GM23338 (cell line): ENCODE measurements around the gene RBM11. TPM values are rescaled to one million over a fixed set of nuclear protein-coding genes. Genes with fewer than 3 reads are reported as not detected.

Experiments
- ATAC-seq: fragments of 200-7000 bp; cut with Tn5 transposase; 3 replicates; pipeline ENCODE4 v1.9.1; 2020
- DNase-seq: peaks from one replicate; pipeline ENCODE4 v3.0.0-alpha.2; 2015; ENCODE audit warnings: low spot score
- H2AFZ ChIP-seq: fragments of 200-600 bp; sonication (generic); 2 replicates; pipeline ENCODE4 v1.8.0; 2016; ENCODE audit warnings: antibody characterized with exemption, mild to moderate bottlenecking, moderate library complexity
- H3F3A ChIP-seq: fragments of 200-600 bp; sonication (generic); replicated peaks from 2 replicates; pipeline ENCODE4 v1.8.0; 2017; ENCODE audit warnings: antibody characterized with exemption, mixed run types, low read depth
- H3K27ac ChIP-seq: fragments of 200-600 bp; sonication (generic); 2 replicates; pipeline ENCODE4 v1.6.1; 2016; ENCODE audit warnings: low read depth
- H3K27me3 ChIP-seq: fragments of 200-600 bp; sonication (generic); 2 replicates; pipeline ENCODE4 v1.8.0; 2016; ENCODE audit warnings: mild to moderate bottlenecking, mixed run types, moderate library complexity; ENCODE audit not compliant: insufficient read depth
- H3K36me3 ChIP-seq: fragments of 200-600 bp; sonication (generic); 2 replicates; pipeline ENCODE4 v1.8.0; 2016; ENCODE audit warnings: mild to moderate bottlenecking; ENCODE audit not compliant: insufficient read depth
- H3K4me1 ChIP-seq: fragments of 200-600 bp; sonication (generic); 2 replicates; pipeline ENCODE4 v1.8.0; 2016; ENCODE audit warnings: mild to moderate bottlenecking, moderate library complexity; ENCODE audit not compliant: insufficient read depth
- H3K4me2 ChIP-seq: fragments of 200-600 bp; sonication (generic); 2 replicates; pipeline ENCODE4 v1.7.1; 2017; ENCODE audit warnings: mixed run types
- H3K4me3 ChIP-seq: fragments of 200-600 bp; sonication (generic); 2 replicates; pipeline ENCODE4 v1.6.1; 2016; ENCODE audit warnings: mixed run types
- H3K79me2 ChIP-seq: fragments of 200-600 bp; sonication (generic); replicated peaks from 2 replicates; pipeline ENCODE4 v1.8.0; 2017; ENCODE audit warnings: mild to moderate bottlenecking; ENCODE audit not compliant: insufficient read depth
- H3K9me2 ChIP-seq: fragments of 200-600 bp; sonication (generic); 2 replicates; pipeline ENCODE4 v1.8.0; 2017; ENCODE audit not compliant: insufficient read depth
- H4K20me1 ChIP-seq: fragments of 200-600 bp; sonication (generic); replicated peaks from 2 replicates; pipeline ENCODE4 v1.8.0; 2017; ENCODE audit warnings: mild to moderate bottlenecking; ENCODE audit not compliant: insufficient read depth
- H3K27ac Mint-ChIP-seq: 2 replicates; pipeline ENCODE4 v1.8.0; 2020; ENCODE audit warnings: inconsistent platforms, mild to moderate bottlenecking, moderate library complexity, mixed read lengths
- H3K27me3 Mint-ChIP-seq: 3 replicates; pipeline ENCODE4 v1.8.0; 2022; ENCODE audit warnings: low read depth, mild to moderate bottlenecking, moderate library complexity, mixed read lengths, inconsistent platforms; ENCODE audit not compliant: insufficient read depth, poor library complexity
- H3K36me3 Mint-ChIP-seq: 3 replicates; pipeline ENCODE4 v1.8.0; 2021; ENCODE audit warnings: low read depth, mild to moderate bottlenecking, inconsistent platforms, moderate library complexity, mixed read lengths
- H3K4me1 Mint-ChIP-seq: 3 replicates; pipeline ENCODE4 v1.8.0; 2020; ENCODE audit warnings: mild to moderate bottlenecking, inconsistent platforms, mixed read lengths
- H3K4me3 Mint-ChIP-seq: 3 replicates; pipeline ENCODE4 v1.8.0; 2021; ENCODE audit warnings: moderate library complexity, mild to moderate bottlenecking, inconsistent platforms, mixed read lengths
- H3K9me3 Mint-ChIP-seq: 3 replicates; pipeline ENCODE4 v1.8.0; 2020; ENCODE audit warnings: moderate library complexity, mild to moderate bottlenecking, inconsistent platforms, mixed read lengths
- CTCF ChIP-seq, 2 experiments: fragments of 200-600 bp in 1 of 2; sonication (generic) in 1 of 2; conservative IDR thresholded peaks; 2 replicates each; pipeline versions ENCODE4 v1.5.1 to v1.6.1; 2016 to 2017; ENCODE audit warnings: antibody characterized with exemption in 2 of 2, low read depth in 2 of 2, mild to moderate bottlenecking in 2 of 2, moderate library complexity in 1 of 2
- EZH2 ChIP-seq: fragments of 200-600 bp; sonication (generic); IDR thresholded peaks from one replicate; pipeline ENCODE4 v1.8.0; 2017; ENCODE audit warnings: antibody characterized with exemption, mild to moderate bottlenecking, low read depth; ENCODE audit not compliant: unreplicated experiment
- EZH2phosphoT487 ChIP-seq: fragments of 200-600 bp; sonication (generic); IDR thresholded peaks from one replicate; pipeline ENCODE4 v1.8.1; 2018; ENCODE audit warnings: antibody characterized with exemption; ENCODE audit not compliant: unreplicated experiment
- NANOG ChIP-seq: IDR thresholded peaks from 2 replicates; pipeline ENCODE4 v1.6.1; 2016; ENCODE audit warnings: antibody characterized with exemption, borderline replicate concordance
- POLR2AphosphoS5 ChIP-seq: IDR thresholded peaks from 2 replicates; pipeline ENCODE4 v1.6.1; 2016; ENCODE audit warnings: antibody characterized with exemption, low read depth
- REST ChIP-seq: IDR thresholded peaks from one replicate; pipeline ENCODE4 v1.6.1; 2018; ENCODE audit warnings: antibody characterized with exemption; ENCODE audit not compliant: unreplicated experiment
- ZNF331 ChIP-seq: fragments of 250-450 bp; sonication (Bioruptor Pico); IDR thresholded peaks from 2 replicates; pipeline ENCODE4 v1.5.0; 2020; ENCODE audit warnings: low read depth, mild to moderate bottlenecking, moderate library complexity
- ZNF462 ChIP-seq: fragments of 250-450 bp; sonication (Bioruptor Pico); IDR thresholded peaks from 2 replicates; pipeline ENCODE4 v1.5.0; 2020; ENCODE audit warnings: mild to moderate bottlenecking, moderate library complexity
- polyA plus RNA-seq: library from polyadenylated mRNA; unstranded; fragments of >200 nt; fragmentation: Nextera tagmentation; extraction: Ambion mirVana; gene quantifications from 2 replicates; pipeline ENCODE4 v1.2.1, GENCODE V29; 2016
- total RNA-seq: library from RNA; depleted of rRNA; stranded (reverse); fragments of >200 nt; shearing (Covaris generic); gene quantifications from 2 replicates; pipeline ENCODE4 v1.2.3, GENCODE V29; 2014

RBM11 gene
- total and polyA plus RNA-seq, 2 experiments from 2014 or later, result 6.3 to 8.3 TPM

- TF ChIP-seq REST (no peak), EZH2phosphoT487 (no peak), CTCF (conservative IDR thresholded peaks at IDR 0.05; ENCODE audit: low read depth in 2 of 2) (no peak), ZNF331 (CRISPR knock-in tag) (no peak), POLR2AphosphoS5 (no peak)
These were observed 5.2 kb upstream of the RBM11 start, which contains the start of gene LIPI (continued) for GRCh38 chr21:14210738-14211137.

- no peaks in the 10 kb centered on the region for H3K27me3 ChIP-seq
- ATAC-seq (no peak), DNase-seq (no peak)
- Mint-ChIP-seq H3K27ac (no peak overlapping the region), H3K4me3 (no peak overlapping the region), H3K9me3 (no peaks in the 10 kb centered on the region), H3K4me1 (peaks cover 8% of the 10 kb centered on the region; the same call in 2 of the 3 replicates), H3K36me3 (no peaks in the 10 kb centered on the region), H3K27me3 (no peaks in the 10 kb centered on the region)
- no peaks in the 10 kb centered on the region for H4K20me1 ChIP-seq
- H3K4me1 ChIP-seq, result peaks cover 7% of the 10 kb centered on the region
- H3K79me2 ChIP-seq, result no peaks in the 10 kb centered on the region
- H3K9me2 ChIP-seq, result no peaks in the 10 kb centered on the region
- no peak overlapping the region for H3K4me3 ChIP-seq
- no peaks in the 10 kb centered on the region for H3F3A ChIP-seq
- no peak overlapping the region for H3K27ac ChIP-seq
- no peak overlapping the region for H2AFZ ChIP-seq
- no peaks in the 10 kb centered on the region for H3K36me3 ChIP-seq
- no peak overlapping the region for H3K4me2 ChIP-seq
- no peak for TF ChIP-seq NANOG
- no peak for TF ChIP-seq EZH2
- no peak for TF ChIP-seq ZNF462 (CRISPR knock-in tag)
- no peak for TF ChIP-seq REST
- TF ChIP-seq POLR2AphosphoS5, result no peak
These were observed 2.8 kb upstream of the RBM11 start for GRCh38 chr21:14213164-14213563.
